HG03439 (cell line): ENCODE data around the gene TMEM30B.
"Not testable (repeated sequence)": the region's sequence is repeated elsewhere in the genome, so short reads cannot be mapped to it uniquely, and the experiment has no call there.

ENCODE experiments used
- ATAC-seq: cut with Tn5 transposase; IDR thresholded peaks from one replicate; pipeline ENCODE4 v1.9.1; 2021; ENCODE audit warnings: mild to moderate bottlenecking, moderate library complexity; ENCODE audit not compliant: unreplicated experiment

Gene TMEM30B

DNA sequence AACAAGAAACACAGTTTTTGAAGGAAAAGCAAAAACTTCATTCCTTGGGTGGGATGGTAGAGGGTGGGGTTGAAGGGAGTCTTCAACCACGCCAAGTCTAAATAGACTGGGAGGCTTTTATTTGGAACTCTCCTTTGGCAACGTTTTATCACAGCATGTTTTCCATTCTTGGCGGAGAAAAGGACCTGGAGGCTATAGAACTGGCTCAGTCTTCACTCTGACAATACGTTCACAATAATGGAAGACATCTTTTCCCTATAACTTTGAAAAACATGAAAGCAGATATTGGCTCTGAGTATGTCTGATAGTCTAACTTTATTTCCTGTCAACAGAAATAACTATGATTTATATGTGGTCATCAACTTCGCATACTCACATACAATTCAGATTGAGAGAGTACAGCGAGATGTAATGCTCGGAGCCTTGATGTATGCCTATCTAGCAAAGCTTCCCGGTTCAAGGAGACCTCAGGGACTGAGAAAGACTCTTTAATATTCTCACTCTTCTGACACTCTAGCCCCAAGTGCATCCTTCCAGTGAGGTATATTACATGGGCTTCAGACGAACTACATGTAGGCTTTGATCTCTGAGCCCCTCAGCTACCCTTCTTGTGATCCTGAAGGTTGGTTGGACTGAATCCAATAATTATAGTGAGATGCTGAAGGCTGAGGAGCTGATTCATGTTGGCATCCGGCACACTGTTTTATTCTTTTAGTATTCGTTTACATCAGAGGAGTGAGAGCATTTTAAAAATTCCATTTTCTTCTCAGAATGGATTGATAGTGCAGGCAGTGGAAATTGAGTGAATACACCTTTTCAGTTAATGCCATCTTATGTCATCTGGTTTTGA is 14.0 kb downstream of the TMEM30B start:
- no peak for ATAC-seq

DNA sequence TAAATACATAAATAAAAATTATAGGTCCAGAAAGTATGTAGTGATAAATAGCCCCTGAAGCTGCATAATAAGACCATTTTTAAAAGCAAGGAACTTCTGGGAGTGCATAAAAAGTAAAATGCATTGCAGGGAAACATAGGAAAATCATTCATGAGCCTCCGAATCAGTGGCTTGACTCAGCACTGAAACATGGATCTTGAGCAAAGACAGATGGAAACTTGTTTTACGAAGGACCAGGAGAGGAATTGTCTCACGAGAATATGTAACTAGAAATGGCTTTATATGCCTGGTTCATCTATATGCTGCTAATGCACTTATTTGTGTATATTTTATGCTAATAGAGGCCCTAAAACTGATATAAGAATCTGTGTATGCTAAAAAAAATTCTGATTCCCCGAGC is 14.7 kb downstream of the TMEM30B start:
- no peak for ATAC-seq

DNA sequence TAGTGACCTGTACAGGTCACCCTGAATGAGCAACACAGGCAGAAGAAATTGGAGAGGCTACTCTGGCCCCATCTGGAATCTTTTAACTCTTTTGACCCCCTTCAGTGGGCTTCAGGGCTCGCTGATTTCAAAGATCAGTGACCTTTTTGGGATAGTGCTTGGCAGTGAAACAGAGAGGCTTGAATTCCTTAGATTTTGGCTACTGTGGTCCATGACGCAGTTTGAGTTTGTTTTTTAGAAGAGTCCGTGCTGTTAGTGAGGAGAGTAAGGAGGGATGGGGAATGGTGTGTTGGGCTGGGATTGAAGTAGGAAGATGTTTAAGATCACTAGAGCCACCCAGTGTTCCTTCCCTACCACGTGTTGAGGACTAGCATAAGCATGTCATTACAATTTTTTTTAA is 16.5 kb downstream of the TMEM30B start:
- ATAC-seq, result no peak

GRCh38 chr14:61264010-61264571 is 17.0 kb downstream of the TMEM30B start:
- ATAC-seq, result no peak

DNA sequence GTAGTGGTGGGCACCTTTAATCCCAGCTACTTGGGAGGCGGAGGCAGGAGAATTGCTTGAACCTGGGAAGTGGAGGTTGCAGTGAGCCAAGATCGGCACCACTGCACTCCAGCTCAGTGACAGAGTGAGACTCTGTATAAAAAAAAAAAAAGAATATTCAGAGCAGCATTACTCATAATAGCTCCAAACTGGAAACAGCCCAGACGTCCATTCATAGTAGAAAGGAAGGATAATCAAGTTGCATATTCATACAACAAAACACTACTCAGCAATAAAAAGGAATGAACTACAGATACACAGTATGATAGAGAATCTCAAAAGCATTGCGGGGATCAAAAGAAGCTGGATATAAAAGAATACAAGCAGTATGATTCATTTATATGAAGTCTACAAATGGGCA is 19.1 kb downstream of the TMEM30B start:
- no peak for ATAC-seq

DNA sequence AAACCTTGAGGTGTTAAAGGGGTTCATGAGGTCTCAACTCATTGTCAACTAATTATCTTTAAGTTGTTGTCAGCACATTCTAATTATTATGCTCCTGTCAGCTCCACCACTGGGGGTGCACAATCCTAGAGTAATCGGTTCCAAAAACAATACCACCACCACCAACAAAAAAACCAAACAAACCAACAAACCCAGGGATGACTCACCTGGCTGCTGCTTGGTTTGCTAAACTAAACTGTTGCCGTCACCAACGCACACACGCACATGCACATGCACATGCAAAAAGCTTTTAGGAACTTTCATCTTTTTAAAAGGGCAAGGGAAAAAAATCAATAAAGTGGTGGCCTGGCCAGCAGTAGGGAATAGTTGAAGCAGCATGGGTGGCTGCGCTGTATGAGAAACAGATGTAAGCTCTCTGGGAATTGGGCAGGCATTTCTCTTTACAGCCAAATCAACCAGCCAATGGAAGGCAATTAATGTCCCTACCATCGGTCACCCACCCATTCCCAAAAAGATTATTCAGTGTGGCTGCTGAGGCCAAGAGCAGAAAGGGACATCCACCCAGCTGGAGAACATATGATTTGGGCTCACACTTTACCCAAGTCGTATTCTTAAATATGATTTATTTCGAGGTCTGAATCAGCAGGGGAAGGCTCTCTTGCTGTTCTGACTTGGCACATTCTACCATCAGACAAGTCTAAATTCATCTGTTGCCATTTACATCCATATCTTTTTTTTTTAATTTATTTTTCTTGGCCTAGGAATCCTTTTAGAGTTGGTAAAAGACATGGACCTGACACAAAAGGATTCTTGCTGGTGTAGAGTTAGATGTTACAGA is 20.0 kb downstream of the TMEM30B start:
- no peak for ATAC-seq

- no peak for ATAC-seq
Measured at GRCh38 chr14:61258985-61259384, 22.2 kb downstream of the TMEM30B start.

DNA sequence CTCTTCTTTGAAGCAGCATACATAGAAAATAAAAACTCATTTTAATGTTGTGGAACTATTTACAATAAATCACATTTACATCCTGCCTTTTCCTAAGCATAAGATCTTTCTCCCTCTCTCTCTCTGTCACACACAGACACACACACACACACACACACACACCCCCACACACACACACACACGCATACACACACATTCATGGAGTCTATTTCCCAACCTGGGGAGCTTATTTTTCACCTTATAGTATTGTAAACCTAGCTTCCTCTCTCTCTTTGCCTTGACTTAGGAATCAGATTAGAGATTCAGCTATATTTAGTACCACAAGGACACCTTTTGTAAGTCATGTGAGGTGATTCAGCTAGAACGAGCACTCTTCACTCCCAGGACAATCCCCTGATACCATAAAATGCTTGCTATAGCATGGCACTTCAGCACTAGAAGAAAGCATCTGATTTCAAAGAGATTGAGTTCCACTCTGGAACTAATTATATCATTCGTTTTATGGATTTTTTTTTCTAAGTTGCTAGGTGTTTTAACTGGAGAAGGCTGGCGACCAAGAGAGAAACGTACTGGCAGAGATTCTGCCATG is 23.6 kb downstream of the TMEM30B start:
- no peak for ATAC-seq

DNA sequence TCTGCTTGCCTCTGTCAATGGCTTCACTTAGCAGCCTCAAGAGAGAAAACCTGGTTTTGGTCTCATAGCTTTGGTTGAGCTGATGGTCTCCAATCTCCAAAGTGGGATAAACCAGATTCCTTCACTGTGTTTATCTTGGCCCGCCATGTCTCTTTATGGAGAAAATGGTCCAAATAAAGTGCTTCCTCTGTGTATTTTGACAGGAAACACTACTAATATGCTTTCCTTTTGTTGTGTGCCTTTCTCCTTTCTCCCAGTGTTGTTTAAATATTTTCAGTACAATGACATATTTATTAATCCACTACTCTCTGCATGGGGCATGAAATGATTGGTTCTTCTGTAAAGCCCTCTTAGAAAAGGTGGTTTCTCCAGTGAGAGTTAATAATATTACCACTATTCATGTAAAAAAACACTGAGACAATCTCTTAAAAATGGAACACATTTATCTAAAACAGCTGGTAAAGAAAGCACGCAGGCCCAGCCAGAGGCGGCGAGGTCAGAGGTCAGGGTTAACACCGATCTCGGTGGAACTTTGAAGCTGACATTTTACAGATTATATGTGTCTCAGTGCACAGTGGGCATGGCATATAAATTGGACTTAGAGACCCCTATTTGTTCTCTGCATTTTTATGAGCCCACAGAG is 24.2 kb downstream of the TMEM30B start:
- ATAC-seq, result no peak

GRCh38 chr14:61255968-61256367 is 25.2 kb downstream of the TMEM30B start:
- no peak for ATAC-seq

DNA sequence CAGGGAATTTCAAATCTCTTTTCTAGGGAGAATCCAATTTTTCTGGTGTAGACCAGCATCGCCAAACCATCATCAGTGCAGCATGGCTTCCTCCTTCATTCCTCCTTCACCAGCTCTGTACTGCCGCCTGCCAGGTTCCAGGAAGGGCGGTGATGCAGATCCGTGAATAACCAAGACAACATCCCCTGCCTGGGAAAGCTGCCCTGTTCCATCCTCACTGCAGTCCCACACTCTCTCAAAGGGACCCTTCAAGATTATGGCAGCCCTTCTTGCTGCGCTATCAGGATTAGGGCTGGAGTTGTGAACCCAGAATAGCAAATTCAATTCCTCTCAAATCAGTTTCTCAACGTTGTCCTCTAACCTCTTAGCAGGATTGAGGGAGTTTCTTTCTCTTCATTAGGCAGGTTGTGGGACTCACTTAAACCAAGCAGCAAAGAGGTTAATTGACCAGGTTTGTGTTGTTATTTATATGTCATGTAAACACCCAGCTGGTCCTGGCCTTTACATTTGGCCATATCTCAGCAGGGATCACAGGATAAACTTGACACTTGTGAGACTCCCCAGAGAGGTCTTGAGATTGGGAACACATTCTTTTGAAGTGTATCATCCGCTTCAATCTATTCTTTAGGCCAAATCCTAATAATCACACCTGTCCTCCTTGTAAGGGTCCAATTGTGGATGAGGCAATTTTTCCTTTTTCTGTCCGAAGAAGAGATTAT is 26.2 kb downstream of the TMEM30B start:
- no peak for ATAC-seq

DNA sequence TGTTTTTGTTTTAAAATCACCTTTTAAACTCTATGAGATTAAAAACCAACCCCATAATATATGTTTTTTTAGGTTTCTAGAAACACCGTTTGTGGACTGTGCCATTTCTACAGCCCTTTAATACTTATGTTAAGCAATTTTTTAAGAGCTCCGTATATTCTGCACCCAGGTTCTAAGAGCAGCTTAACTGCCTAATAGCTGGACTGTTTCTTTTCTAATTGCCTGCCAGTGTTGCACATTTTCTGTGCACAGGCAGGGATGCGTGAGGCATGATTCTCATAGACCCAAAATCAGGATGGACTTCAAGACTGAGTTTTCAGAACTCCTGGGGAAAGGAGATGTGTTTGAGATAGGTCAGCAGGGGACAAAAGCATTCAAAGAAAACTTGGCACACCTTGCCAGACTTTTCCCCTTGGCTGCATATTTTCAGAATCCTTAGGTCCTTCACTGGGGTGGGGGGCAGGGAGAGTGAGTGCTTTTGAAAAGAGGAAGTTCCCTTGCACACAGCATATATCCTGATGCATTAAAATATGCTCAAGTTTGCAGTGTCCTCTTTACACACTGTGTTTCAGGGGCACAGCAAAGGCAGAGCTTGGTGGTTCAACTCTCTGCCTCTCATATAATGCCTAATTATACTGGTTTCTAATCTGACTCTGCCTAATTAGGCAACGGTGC is 27.9 kb downstream of the TMEM30B start:
- ATAC-seq, result no peak

- ATAC-seq, result peak; percentile 92
Measured at GRCh38 chr14:61252369-61253063, 28.6 kb downstream of the TMEM30B start.

GRCh38 chr14:61250063-61250462 is 31.1 kb downstream of the TMEM30B start:
- ATAC-seq, result no peak

DNA sequence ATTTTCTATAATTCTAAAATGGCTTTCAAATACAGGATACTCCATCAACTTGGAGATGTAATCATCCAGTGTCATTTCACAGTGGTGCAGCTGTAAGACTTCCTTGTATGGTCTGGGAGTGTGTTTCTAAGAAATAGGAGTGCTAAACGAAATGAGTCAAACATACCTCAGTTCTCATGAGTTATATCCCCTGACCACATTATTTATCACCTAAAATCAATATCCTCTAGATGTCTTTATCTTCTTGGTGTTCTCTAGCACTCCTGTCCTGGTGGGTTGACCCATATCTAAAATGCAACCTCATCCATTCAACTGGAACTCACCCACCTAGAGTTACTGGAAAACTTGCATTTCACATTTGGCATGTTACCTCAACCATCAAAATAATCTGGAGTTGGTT is 33.2 kb downstream of the TMEM30B start:
- no peak for ATAC-seq

GRCh38 chr14:61246721-61247120 is 34.4 kb downstream of the TMEM30B start:
- ATAC-seq, result no peak

DNA sequence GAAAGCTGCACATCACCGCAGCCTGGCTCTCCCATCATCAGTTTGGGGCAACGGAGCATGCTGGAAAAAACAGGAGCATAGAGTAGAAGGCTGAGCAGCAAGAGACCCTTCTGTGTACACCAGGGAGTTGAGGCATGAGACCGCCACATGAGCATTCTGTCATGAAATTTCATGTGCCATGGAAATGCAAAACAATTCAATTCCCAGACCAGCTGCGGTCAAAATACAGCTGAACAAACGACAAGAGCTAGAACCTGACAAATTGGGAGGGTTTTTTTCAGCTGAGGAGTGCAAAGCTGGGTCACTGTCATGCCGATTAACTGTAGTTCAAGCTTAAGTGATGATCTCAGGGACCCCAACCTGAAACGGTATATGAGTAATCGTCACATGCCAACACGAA is 37.1 kb downstream of the TMEM30B start:
- no peak for ATAC-seq

- no peak for ATAC-seq
Measured at GRCh38 chr14:61240206-61240605, 40.9 kb downstream of the TMEM30B start.

GRCh38 chr14:61239285-61239684 is 41.9 kb downstream of the TMEM30B start:
- not testable (repeated sequence) for ATAC-seq
